MM.1S (cell line): ENCODE measurements around the gene HIVEP2.

Experiments
- CTCF ChIP-seq: fragments of 300-600 bp; sonication (generic); IDR thresholded peaks from 2 replicates; pipeline ENCODE4 v1.5.1; 2016; ENCODE audit warnings: antibody characterized with exemption, low read length, mixed read lengths
- EZH2phosphoT487 ChIP-seq: fragments of 300-600 bp; sonication (generic); IDR thresholded peaks from 2 replicates; pipeline ENCODE4 v1.6.1; 2018; ENCODE audit warnings: antibody characterized with exemption, low read length

GRCh38 chr6:142823256-142823902 is 121.6 kb downstream of the HIVEP2 start:
- TF ChIP-seq CTCF (0 out of 2 replicates have a peak, but pooled peaks have one; percentile 1), EZH2phosphoT487 (no peak)
